ENCODE data around the gene LPP. TPM values are rescaled to one million over a fixed set of nuclear protein-coding genes. Genes with fewer than 3 reads are reported as not detected.

The LPP gene
- total RNA-seq, 1 experiment from 2014 or later: 264 TPM

GRCh38 chr3:188217011-188217463 lies 63.1 kb downstream of the LPP start:
- peak; percentile 28 for DNase-seq
- H3K36me3 Mint-ChIP-seq (ENCODE audit: insufficient read depth, unreplicated experiment): peaks cover 17% of the 10 kb centered on the region
- H3K4me3 Mint-ChIP-seq (ENCODE audit: low read depth, unreplicated experiment): peak overlapping the region; percentile 4
- TF ChIP-seq, protein P1, sequence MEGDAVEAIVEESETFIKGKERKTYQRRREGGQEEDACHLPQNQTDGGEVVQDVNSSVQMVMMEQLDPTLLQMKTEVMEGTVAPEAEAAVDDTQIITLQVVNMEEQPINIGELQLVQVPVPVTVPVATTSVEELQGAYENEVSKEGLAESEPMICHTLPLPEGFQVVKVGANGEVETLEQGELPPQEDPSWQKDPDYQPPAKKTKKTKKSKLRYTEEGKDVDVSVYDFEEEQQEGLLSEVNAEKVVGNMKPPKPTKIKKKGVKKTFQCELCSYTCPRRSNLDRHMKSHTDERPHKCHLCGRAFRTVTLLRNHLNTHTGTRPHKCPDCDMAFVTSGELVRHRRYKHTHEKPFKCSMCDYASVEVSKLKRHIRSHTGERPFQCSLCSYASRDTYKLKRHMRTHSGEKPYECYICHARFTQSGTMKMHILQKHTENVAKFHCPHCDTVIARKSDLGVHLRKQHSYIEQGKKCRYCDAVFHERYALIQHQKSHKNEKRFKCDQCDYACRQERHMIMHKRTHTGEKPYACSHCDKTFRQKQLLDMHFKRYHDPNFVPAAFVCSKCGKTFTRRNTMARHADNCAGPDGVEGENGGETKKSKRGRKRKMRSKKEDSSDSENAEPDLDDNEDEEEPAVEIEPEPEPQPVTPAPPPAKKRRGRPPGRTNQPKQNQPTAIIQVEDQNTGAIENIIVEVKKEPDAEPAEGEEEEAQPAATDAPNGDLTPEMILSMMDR (IDR thresholded peaks at IDR 0.05; ENCODE audit: unreplicated experiment): no peak
- no peaks in the 10 kb centered on the region for H3K27me3 Mint-ChIP-seq (ENCODE audit: unreplicated experiment)
- peaks cover 3% of the 10 kb centered on the region for H3K9me3 Mint-ChIP-seq (ENCODE audit: low read depth, unreplicated experiment)
- CTCF ChIA-PET: interaction anchor here (1.5 to 2.1 kb wide), 2 partner anchors 21 to 78 kb away, joined by 3 to 4 read pairs; no protein-coding TSS in a partner anchor
- no TSS peak for BruUV-seq (replicated peaks)
- peak overlapping the region; percentile 62 for H3K27ac Mint-ChIP-seq (ENCODE audit: unreplicated experiment)
- intact Hi-C loops (cut with micrococcal nuclease; ENCODE audit: unreplicated experiment): no loop called here
- peaks cover 88% of the 10 kb centered on the region for H3K4me1 Mint-ChIP-seq (ENCODE audit: low read depth, unreplicated experiment)

GRCh38 chr3:188217726-188218125 lies 63.8 kb downstream of the LPP start:
- DNase-seq: no peak
- no peaks in the 10 kb centered on the region for H3K27me3 Mint-ChIP-seq (ENCODE audit: unreplicated experiment)
- H3K4me3 Mint-ChIP-seq (ENCODE audit: low read depth, unreplicated experiment): no peak overlapping the region
- H3K9me3 Mint-ChIP-seq (ENCODE audit: low read depth, unreplicated experiment): peaks cover 3% of the 10 kb centered on the region
- intact Hi-C loops (cut with micrococcal nuclease; ENCODE audit: unreplicated experiment): loop anchor here (2.0 kb wide), 3 partner anchors 51 to 79 kb away; no protein-coding TSS in a partner anchor
- H3K27ac Mint-ChIP-seq (ENCODE audit: unreplicated experiment): peak overlapping the region; percentile 62
- TF ChIP-seq, protein P1 (IDR thresholded peaks at IDR 0.05; ENCODE audit: unreplicated experiment): no peak
- H3K36me3 Mint-ChIP-seq (ENCODE audit: insufficient read depth, unreplicated experiment): peaks cover 16% of the 10 kb centered on the region
- no TSS peak for BruUV-seq (replicated peaks)
- peaks cover 88% of the 10 kb centered on the region for H3K4me1 Mint-ChIP-seq (ENCODE audit: low read depth, unreplicated experiment)
- CTCF ChIA-PET: interaction anchor here (1.5 to 2.1 kb wide), 2 partner anchors 22 to 77 kb away, joined by 3 to 4 read pairs; no protein-coding TSS in a partner anchor

- CTCF ChIA-PET: interaction anchor here (0.6 to 1.4 kb wide), 8 partner anchors 28 to 471 kb away, joined by 3 to 10 read pairs (median 4); no protein-coding TSS in a partner anchor
- peaks cover 14% of the 10 kb centered on the region for H3K36me3 Mint-ChIP-seq (ENCODE audit: insufficient read depth, unreplicated experiment)
- peak overlapping the region; percentile 62 for H3K27ac Mint-ChIP-seq (ENCODE audit: unreplicated experiment)
- intact Hi-C loops (cut with micrococcal nuclease; ENCODE audit: unreplicated experiment): loop anchor here (1.0 to 2.0 kb wide), 5 partner anchors 50 to 732 kb away; no protein-coding TSS in a partner anchor
- H3K27me3 Mint-ChIP-seq (ENCODE audit: unreplicated experiment): no peaks in the 10 kb centered on the region
- DNase-seq: no peak
- no peak overlapping the region for H3K4me3 Mint-ChIP-seq (ENCODE audit: low read depth, unreplicated experiment)
- no TSS peak for BruUV-seq (replicated peaks)
- TF ChIP-seq, protein P1 (IDR thresholded peaks at IDR 0.05; ENCODE audit: unreplicated experiment): no peak
- peaks cover 3% of the 10 kb centered on the region for H3K9me3 Mint-ChIP-seq (ENCODE audit: low read depth, unreplicated experiment)
- peaks cover 88% of the 10 kb centered on the region for H3K4me1 Mint-ChIP-seq (ENCODE audit: low read depth, unreplicated experiment)
These were observed 64.6 kb downstream of the LPP start for GRCh38 chr3:188218603-188219002.

DNA sequence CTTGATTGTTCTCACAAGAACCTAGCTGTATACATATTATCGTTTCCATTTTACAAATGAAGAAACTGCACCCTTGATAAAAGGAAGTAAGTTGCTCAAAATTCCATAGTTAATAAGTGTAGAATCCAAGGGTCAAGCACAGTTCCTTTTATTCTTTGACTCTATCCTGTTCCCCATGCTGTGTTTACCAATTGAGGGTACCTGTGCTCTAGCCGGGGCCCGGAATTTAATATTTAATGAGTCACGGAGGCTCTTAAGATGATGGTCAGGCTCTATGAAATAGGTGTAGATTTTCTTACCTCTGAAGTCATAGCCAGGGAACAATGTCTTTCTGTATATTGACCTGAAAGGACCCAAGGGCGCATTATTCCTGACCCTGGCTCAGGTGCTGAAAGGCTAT lies 65.2 kb downstream of the LPP start:
- intact Hi-C loops (cut with micrococcal nuclease; ENCODE audit: unreplicated experiment): loop anchor here (1.0 to 2.0 kb wide), 5 partner anchors 50 to 731 kb away; no protein-coding TSS in a partner anchor
- Mint-ChIP-seq H3K27ac (ENCODE audit: unreplicated experiment) (peak overlapping the region; percentile 62), H3K4me3 (ENCODE audit: low read depth, unreplicated experiment) (no peak overlapping the region), H3K4me1 (ENCODE audit: low read depth, unreplicated experiment) (peaks cover 88% of the 10 kb centered on the region), H3K36me3 (ENCODE audit: insufficient read depth, unreplicated experiment) (peaks cover 13% of the 10 kb centered on the region), H3K9me3 (ENCODE audit: low read depth, unreplicated experiment) (peaks cover 3% of the 10 kb centered on the region), H3K27me3 (ENCODE audit: unreplicated experiment) (no peaks in the 10 kb centered on the region)
- CTCF ChIA-PET: interaction anchor here (0.6 to 1.4 kb wide), 8 partner anchors 27 to 471 kb away, joined by 3 to 10 read pairs (median 4); no protein-coding TSS in a partner anchor
- no TSS peak for BruUV-seq (replicated peaks)
- TF ChIP-seq, protein P1 (IDR thresholded peaks at IDR 0.05; ENCODE audit: unreplicated experiment): no peak
- DNase-seq: peak; percentile 80
